ENCODE data around the gene SNAI3.
"Not testable (repeated sequence)": the region's sequence is repeated elsewhere in the genome, so short reads cannot be mapped to it uniquely, and the experiment has no call there.

Gene SNAI3

DNA sequence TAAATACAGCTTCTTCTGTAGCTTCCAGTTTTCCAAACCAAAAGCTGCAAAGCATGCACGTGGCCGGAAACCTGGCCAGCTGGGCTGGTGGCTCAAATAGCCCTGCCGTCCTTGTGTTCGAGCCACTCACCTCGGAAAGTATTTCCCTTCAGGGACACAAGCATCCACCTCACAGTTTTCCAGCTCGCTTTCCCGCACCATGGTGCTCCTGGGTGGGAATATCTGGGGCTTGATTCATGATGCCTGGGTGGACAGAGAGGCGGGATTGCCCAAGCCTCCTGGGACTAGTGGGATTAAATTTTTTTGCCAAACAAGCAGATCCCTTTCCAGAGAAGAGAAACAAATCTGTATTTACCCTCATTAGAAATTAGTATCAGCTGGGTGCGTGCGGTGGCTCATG lies 16.3 kb downstream of the SNAI3 start:
- DNase-seq (ENCODE audit: low read depth in 2 of 2): no peak

DNA sequence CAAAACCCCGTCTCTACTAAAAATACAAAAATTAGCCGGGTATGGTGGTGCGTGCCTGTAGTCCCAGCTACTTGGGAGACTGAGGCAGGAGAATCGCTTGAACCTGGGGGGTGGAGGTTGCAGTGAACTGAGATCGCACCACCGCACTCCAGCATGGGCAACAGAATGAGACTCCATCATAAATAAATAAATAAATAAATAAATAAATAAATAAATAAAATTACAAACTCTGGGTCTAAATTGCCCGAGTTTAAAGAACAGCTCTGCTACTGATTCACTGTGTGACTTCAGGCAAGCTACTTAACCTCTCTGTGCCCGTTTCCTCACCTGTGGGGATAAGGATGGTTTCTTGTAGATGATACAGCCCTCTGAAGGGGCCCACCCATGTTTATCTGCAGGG lies 16.8 kb downstream of the SNAI3 start:
- DNase-seq (ENCODE audit: low read depth in 2 of 2): not testable (repeated sequence)

DNA sequence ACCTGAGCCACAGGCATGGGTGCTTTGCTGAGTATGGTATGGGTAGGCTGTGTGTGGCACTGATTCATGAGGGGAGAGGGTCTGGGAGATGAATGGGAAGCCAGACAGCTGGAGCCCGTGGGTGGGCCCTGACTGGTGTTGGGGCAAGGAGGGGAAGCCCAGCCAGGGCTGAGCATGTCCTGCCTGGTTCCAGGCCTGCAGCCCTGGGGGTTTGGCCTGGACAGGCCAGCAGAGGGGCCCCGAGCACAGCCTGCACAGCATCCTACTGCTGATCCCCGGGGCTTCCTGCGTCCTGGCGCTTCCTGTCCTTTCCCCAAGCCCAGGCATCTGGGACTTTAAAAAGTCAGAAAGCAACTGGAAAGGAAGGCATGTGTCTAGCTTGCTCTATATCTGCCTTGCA lies 18.8 kb downstream of the SNAI3 start:
- DNase-seq (ENCODE audit: low read depth in 2 of 2): no peak

DNA sequence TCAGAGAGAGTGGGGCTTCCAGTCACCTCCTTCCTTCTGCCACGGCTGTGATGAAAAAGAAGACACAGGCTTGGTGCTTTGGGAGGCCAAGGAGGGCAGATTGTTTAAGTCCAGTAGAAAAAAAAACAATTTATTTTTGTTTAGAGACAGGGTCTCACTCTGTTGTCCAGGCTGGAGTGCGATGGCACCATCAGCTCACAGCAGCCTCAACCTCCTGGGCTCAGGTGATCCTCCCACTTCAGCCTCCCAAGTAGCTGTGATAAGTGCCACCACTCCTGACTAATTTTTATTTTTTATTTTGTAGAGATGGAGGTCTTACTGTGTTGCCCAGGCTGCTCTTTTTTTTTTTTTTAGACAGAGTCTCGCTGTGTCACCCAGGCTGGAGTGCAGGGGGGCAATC lies 20.7 kb downstream of the SNAI3 start:
- DNase-seq (ENCODE audit: low read depth in 2 of 2): no peak

DNA sequence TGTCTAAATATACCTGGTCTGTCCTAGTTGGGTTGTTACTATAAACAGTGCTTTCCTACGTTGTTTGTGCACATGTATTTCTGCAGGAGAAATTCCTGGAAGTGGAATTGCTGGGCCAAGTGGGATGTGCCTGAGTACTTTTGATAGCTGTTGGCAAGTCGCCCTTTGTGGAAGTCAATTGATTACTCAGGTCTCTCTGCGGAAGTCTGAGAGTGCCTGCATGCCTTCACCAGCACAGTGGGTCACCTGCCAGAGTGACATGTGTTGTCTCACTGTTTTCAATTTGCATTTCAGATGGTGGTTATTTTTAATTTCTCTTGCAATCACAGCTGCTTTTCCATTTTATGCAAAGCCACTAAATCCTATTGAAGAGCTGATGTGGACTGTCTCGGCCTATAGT lies 21.2 kb downstream of the SNAI3 start:
- DNase-seq (ENCODE audit: low read depth in 2 of 2): no peak

DNA sequence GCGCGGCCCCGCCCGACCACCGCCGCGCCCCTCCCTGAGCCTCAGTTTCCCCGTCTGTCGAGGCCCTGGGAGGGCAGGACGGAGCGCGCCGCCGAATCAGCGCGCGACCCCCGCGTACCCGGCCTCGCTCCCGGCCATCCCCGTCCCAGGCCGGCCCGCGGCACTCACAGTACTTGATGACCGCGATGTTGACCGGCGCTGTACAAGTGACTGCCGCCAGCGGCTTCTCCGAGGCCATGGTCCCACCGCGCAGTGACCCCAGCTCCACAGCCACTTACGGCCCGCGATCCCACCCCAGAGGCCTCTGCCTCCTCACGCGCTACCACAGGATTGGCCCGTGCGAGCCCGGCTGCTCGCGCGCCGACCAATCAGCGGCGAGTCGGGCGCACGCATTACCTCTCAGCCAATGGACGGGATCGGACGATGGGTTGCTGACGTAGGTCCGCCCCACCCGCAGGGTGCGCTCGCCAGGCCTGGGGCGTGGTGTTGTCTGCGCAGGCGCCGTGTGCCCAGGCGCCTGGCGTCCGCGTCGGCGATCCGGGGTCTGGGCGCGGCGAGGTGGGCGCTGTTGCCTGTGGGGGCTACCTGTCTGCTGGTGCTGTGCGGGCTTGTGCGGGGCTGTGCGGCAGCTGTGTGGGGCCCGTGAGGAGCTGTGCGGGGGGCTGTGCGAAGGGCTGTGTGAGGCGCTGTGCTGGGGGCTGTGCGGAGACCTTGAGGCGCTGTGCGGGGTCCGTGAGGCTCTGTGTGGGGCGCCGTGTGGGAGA lies 23.3 kb downstream of the SNAI3 start, which contains the start of gene MVD:
TSS of gene MVD (minus strand) at position 249 of the 764 bp plus-strand sequence. CDS start at position 238, 11 bp downstream.
- DNase-seq (ENCODE audit: low read depth in 2 of 2): peak; percentile 92 to 93

DNA sequence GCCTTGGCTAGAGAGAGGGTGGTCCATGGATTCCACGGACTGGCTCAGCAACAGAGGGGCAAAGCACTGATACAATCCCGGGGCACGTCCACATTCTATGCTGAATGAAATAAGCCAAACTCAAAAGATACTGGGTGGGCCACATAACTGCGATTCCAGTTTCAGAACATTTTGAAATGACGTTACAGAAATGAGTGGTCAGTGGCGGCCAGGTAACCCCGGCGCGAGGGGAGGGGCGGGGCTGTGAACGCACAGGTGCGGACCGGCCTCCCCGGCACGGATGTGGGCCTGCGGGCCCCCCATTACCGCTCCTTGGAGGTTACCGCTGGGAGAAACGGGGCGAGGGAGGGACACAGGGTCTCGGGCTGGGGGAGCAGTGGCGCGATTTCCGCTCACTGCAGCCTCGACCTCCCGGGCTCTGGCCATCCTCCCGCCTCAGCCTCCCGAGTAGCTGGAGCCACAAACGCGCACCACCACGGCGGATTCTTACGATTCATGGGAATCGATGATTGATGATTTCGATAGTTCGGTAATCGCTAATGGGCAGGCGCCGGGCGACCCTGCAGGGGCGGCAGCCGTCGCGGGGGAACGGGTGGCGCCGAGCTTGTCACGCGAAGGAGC lies 24.0 kb downstream of the SNAI3 start:
- DNase-seq (ENCODE audit: low read depth in 2 of 2): no peak

DNA sequence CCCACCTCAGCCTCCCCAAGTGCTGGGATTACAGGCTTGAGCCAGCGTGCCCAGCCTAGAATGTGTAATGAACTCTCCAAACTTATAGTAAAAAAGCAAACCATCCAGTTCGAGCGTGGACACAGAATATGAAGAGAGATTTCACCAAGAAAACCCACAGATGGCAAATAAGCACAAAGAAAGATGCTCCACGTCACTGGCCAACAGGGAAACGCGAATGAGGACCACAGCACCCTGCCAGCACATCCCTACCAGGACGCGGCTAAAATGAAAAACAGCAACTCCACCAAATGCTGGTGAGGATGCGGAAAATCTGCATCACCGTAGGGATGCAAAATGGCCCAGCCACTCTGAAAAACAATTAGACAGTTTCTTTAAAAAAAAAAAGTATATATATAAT lies 24.8 kb downstream of the SNAI3 start:
- DNase-seq (ENCODE audit: low read depth in 2 of 2): no peak

DNA sequence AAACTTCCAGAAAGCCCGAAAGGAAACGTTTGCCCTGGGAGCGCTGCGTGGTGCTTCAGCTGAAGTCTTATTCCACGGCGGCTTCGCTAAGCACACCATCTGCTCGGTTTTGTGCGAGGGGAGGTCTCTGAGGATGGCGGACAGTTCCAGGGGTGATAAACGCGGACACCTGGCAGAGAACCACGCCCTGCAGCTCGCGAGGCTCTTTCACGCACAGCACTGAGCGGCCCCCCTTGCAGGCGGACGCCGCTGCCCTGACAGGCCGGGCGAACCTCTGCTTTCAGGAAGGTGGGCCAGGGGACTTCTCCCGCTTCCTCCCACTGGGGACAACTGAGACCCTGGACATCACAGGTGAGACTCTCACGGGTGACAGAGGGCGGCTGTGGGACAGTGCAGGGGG lies 27.1 kb downstream of the SNAI3 start:
- DNase-seq (ENCODE audit: low read depth in 2 of 2): no peak

DNA sequence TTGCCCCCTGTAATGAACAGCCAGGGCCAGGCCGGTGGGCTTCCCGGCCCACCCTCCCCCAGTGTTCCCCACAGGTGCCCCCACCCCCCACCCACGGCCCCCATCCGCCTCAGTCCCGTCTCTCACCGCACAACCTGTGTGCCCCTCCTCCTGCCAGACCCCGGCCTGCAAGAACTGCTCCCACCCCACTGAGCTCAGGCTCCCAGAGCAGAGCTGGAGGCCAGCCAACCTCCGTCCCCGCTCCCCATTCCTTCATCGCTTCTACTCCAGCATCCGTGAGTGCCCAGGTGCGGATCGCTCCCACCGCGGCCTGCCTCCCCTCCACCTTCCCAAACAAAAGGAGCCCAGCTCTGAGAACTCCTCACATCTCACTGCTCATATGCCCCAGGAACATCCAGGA lies 27.6 kb downstream of the SNAI3 start:
- DNase-seq (ENCODE audit: low read depth in 2 of 2): no peak

DNA sequence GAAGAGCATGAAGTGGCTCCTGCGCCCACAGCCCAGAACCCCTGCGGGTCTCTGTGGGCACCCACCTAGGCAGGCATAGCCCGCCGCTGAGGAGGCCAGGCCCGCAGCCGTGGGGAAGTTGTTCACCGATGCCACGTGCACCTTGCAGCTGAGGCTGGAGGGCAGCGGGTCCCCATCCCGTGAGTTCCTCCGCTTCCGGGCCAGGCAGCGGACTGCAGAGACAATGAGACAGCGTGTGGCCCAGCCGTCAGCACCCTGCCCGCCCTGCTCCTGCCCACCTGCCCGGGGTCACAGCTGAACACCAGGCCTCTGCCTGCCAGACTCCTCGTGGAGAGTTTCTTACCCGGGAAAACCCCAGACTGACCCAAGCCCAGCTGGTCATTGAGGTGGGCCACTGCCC lies 28.9 kb downstream of the SNAI3 start:
- no peak for DNase-seq (ENCODE audit: low read depth in 2 of 2)

DNA sequence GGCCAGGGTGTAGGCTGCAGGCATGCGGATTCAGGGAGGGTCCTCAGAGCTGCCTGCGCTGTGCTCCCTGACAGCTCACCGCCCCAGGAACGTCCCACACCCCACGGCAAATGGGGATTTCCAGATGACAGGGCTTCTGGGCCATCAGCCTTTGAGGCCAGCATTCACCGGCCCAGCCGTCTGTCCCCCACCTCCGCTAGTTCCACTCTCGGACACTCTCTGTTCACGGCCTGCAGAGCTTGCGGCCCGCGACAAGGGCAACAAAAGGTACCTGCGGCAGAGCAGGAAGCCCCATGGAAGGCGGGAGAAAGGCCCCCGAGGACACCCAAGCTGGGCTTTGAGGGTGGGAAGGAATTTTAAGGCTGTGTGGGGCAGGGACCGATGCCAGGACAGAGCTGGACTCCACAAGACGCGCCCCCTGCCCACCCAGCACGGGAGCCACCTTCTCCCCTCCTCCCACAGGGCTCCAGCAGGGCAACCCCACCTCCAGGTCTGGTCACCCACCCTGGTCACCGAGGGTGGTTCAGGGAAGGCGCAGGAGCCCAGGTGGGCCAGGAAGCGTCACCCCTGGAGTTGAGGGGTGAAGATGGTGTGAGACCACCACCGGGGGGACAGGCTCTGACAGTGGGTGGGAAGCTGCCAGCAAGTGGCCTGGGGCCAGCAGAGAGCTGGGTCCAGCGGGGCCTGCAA lies 29.9 kb downstream of the SNAI3 start:
- DNase-seq (ENCODE audit: low read depth in 2 of 2): no peak

DNA sequence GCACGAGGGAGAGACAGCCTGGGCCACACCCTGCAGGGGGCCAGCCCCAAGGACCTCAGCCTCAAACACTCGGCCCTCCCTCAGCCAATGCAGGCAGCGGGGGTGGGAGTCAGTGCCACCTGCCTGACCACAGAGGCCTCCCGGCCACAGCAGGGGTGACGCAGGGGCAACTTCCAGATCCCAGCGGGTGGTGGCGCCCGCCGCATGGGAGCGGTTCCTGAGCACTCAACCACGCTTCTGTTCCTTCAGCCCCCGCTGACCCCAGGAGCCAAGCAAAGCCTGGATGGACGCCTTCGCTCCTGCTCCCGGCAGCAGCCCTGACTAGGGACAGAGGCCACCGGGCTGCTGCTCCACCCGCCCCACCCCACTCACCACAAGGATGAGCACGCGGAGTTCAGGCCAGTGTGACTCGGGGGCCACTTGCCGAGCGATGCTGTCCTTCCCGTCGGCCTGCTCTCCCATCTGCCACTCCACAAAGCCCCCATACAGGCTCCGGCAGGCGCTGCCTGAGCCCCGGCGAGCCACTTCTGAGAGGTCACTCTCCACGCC lies 30.5 kb downstream of the SNAI3 start:
- DNase-seq (ENCODE audit: low read depth in 2 of 2): no peak

DNA sequence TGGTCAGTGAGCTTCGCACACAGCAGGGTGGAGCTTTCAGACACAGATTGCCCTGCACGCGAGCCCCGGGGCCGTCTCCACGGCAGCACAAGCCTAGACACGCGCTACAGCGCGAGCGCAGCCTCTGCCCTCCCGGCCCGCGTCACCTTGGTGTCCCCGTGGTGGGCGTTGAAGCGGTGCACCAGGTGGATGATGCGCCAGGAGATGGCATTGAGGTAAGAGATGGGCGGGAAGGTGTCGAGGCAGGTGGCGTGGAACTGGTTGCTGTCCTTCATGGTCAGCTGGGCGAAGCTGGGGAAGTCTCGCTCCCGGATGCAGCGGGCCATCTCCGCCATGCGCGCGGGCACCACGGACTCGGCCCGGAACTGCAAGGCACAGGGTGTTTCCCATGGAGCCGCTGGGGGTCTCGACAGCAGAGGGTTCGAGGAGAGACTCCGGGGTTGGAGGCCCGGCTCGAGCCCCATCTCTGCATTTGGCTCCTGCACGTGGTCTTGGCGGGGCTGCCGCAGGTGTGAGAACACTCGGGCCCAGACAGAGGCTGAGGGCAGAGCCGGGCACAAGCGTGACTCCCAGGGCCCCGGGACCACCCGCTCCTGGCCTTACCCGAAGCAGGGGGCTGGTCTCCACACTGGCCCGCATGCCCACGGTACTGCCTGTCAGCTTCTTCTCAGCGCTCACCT lies 31.1 kb downstream of the SNAI3 start:
- DNase-seq (ENCODE audit: low read depth in 2 of 2): no peak

DNA sequence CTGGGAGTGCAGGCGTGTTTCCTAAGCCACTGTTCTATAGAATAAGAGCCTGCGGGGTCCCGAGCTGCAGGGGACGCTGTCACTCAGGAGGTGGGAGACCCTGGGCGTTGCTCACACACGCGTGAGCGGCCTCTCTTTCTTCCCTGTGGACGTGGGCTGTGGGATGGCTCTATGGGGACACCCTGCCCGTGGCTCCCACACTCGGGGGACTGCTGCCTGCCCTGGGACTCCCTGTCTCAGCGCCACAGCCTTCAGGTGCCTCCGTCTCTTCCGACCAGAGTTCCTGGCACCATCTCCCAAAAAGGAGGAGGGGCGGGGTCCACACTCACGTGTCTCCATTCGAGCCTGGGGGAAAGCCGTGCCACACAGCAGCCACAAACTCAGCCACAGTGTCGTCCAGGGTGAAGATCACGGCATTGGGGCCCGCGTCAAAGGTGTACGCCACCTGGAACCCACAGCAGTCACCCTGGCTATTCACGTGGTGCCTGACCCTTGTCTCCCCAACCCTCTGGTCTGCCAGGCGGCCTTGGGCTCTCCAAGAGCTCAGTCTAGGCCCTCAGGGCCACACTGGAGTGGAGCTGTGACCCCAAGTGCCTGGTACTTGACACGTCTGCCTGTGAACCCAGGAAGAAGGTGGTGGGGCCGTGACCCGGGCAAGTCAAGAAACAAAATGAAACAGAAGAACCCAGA lies 31.8 kb downstream of the SNAI3 start:
- DNase-seq (ENCODE audit: low read depth in 2 of 2): no peak

DNA sequence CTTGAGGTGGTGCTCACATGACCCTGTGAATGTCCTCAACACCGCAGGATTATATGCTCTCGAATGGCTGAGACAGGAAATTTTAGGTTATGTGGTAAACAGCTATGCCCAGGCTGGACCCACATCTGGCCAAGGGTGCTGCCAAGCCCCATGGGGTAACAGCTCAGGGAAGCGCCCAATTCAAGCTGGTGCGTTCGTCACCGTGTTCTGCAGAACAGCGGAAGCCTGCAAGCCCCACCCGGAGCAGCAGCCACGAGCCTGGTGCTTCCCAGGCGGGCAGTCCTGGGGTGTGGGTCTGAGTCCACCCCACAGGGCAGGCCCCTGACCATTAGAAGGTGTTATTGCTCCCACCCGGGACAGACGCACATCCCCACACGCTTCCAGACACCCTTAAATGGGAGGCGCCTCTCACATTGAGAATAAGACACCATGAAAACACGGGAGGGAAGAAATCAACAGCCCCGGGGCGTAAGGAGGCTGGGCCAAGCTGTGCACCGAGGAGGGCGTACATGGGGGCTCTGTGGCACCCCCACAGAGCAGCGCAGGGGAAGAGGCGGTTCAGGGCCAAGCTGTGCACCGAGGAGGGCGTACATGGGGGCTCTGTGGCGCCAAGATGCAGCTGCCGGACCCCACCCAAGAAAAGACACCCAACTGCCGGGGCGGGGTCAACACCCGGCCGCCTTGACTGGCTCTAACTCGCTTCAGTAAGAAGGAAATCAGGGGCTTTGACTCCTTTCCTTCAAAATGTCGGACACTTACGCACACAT lies 32.5 kb downstream of the SNAI3 start:
- DNase-seq (ENCODE audit: low read depth in 2 of 2): no peak

DNA sequence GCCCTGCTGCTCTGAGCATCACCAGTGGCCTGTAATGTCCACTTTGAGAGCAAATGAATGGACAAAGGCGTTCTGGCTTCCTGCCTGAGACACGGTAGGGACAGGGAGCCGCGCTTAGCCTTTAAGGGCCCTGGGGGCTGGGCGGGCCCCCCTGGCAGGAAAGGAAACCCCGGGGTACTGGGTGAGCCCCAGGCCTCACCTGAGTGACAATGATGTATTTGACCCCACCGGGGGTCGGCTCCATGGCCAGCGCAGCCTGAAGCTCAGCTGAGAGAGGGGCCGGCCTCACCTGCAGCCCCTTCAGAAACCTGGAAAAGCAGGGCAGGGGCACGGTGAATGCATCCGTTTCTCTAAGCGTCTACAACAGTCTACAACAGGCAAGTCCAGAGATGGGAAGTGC lies 33.2 kb downstream of the SNAI3 start:
- no peak for DNase-seq (ENCODE audit: low read depth in 2 of 2)

DNA sequence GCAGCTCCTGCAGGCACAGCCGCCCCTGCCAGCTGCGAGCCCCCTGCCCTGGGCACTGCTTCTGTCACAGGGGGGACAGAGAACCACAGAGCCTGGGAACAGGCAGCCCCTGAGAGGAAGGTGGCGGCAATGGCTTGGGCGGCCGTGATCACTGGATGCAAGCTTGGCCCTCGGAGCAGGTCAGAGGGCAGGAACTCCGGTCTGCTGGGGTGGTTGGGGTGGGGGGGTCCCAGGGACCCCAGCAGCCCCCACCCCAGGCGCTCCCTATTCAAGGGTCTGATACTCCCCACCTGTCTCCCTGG lies 33.6 kb downstream of the SNAI3 start:
- DNase-seq (ENCODE audit: low read depth in 2 of 2): no peak

DNA sequence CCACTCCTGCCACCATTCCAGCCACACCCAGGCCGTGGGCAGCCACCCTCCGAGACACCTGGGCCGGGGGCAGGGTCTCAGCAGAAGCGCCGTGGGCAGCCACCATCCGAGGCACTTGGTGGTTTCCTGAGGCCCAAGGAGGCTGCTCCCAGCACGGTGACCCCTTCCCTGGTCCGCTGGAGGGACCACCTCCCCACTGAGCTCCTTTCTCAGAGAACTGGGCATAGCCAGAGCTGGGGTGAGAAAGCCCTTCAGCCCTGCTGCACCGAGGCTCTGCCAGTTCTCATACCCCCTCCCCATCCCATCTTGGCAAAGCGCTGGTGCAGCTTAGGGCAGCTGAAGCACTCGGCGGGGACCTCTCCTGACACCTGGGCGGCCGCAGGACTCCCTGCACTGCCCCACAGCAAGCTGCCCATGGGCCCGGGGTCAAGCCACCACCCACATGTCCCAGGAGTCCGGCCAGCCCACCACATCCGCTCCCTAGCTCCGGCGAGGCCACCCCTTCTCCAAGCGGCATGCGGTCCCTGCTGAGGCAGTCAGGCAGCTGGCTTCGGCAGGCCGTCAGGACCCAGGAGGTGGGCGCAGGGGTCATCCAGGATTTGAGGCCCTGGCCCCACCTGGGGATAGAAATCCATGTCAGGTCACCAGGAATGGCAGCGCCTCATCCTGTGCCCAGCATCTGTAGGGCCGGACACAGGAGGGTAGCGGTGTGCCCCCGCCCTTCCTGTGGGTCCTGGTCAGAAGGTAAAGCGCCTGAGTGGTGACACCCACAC lies 34.1 kb downstream of the SNAI3 start:
- no peak for DNase-seq (ENCODE audit: low read depth in 2 of 2)
